Spleen (tissue), 7 donors: ENCODE measurements around the gene RPL27A.

Experiments used
- POLR2A ChIP-seq, 3 donors: fragments of 450-650 bp; IDR thresholded peaks; one replicate each; pipeline ENCODE4 v1.5.1; 2017; ENCODE audit warnings: antibody characterized with exemption in 3 of 3, mild to moderate bottlenecking in 1 of 3
- POLR2AphosphoS5 ChIP-seq, 3 donors: sonication (generic); formaldehyde crosslinking; IDR thresholded peaks; one replicate each; pipeline ENCODE4 v1.5.1; 2017; ENCODE audit warnings: antibody characterized with exemption in 3 of 3
- TF ChIP-seq, protein P1 (sequence below), 11 experiments: fragments of 200-600 bp in 7 of 11; fragments of 450-650 bp in 4 of 11; sonication (generic) in 4 of 11; IDR thresholded peaks in 8 of 11; conservative IDR thresholded peaks in 3 of 11; 1 replicate in 7 of 11; 2 replicates in 4 of 11; pipeline versions ENCODE4 v1.4.0 to v1.8.0; 2016 to 2021; ENCODE audit warnings: antibody characterized with exemption in 11 of 11, inconsistent platforms in 4 of 11, mild to moderate bottlenecking in 1 of 11
- donor health status: DM: no; HTN: no; CAD: no; lungs with moderate emphysema.
- donor health status: DM: no; HTN: no; CAD: no.
- donor health status: DM: no; HTN: no; CAD: no.

DNA sequence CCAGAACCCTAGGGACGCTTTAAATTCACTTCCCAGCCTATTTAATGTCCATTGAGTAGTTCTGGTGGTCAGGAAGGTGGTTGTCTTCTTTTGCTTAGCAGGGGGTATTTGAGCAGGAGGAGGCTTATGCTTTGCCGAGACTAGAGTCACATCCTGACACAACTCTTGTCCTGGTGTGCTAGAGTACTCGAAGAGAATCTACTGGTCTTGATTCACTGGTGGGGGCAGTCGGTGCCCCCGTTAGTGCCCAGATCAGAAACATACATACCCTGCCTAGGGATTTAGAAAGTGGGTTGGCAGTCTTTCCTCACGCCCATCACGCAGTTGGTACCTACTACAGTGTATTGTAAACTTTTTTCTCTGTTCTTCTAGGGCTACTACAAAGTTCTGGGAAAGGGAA is 2.7 kb downstream of the RPL27A start:
- TF ChIP-seq, protein P1, sequence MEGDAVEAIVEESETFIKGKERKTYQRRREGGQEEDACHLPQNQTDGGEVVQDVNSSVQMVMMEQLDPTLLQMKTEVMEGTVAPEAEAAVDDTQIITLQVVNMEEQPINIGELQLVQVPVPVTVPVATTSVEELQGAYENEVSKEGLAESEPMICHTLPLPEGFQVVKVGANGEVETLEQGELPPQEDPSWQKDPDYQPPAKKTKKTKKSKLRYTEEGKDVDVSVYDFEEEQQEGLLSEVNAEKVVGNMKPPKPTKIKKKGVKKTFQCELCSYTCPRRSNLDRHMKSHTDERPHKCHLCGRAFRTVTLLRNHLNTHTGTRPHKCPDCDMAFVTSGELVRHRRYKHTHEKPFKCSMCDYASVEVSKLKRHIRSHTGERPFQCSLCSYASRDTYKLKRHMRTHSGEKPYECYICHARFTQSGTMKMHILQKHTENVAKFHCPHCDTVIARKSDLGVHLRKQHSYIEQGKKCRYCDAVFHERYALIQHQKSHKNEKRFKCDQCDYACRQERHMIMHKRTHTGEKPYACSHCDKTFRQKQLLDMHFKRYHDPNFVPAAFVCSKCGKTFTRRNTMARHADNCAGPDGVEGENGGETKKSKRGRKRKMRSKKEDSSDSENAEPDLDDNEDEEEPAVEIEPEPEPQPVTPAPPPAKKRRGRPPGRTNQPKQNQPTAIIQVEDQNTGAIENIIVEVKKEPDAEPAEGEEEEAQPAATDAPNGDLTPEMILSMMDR (IDR thresholded peaks at IDR 0.05 in 8 of 11, conservative IDR thresholded peaks at IDR 0.05 in 3 of 11): no peak
- no peak for TF ChIP-seq POLR2A (IDR thresholded peaks at IDR 0.05)
- no peak for TF ChIP-seq POLR2AphosphoS5 (IDR thresholded peaks at IDR 0.05)
